ENCODE data around the gene HAGHL. TPM values are rescaled to one million over a fixed set of nuclear protein-coding genes. Genes with fewer than 3 reads are reported as not detected.

HAGHL gene
- total RNA-seq, 2 donors from 2014 or later: 22.2 to 24.5 TPM

DNA sequence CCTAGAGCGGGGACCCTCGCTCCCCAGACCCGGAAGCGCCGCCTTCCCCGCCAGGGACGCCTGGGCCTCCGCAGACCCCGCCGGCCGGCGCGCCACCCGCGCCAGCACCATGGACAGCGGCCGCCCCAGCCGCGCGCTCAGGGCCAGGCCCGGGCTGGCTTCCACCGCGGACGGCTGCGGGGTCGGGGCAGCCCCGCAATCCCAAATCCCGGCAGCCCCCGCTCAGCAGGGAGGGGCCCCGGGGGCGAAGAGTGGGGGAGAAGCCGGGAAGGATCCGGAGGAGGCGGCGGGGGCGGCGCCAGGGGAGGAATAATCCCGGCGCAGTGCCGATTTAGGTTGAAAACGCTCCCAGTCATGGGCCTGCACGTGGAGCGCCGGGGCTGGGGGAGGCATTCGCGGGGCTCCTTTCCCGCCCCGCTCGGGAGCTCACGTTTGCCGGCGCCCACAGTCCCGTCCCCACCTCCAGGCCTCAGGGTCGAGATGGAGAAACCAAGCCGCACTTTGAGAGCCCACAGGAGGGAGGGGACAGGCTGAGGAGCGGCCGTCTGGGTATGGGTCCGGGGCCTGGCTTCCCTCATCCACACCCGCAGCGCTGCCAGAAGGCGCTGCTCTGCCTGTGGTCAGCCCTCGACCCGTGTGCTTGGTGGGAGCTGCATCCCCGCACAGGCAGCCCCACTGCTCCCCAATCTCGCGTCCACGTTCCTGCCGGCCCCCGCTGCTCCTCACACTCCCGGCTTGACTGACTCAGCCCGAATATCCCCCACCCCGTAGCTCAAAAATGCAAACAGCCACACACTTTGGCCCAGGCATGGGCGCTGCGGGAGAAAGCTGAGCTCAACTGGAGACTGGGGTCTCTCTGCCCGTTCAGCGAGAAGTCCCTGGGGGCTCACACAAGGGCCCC lies 26.0 kb upstream of the HAGHL start:
- DNase-seq (ENCODE audit: low spot score in 2 of 2) (peak in 1 of 2 donors; percentile 67), ATAC-seq (peak in 1 of 2 donors; percentile 43)
- Mint-ChIP-seq H3K36me3 (no peaks in the 10 kb centered on the region), H3K9me3 (no peaks in the 10 kb centered on the region), H3K27ac (no peak overlapping the region)

DNA sequence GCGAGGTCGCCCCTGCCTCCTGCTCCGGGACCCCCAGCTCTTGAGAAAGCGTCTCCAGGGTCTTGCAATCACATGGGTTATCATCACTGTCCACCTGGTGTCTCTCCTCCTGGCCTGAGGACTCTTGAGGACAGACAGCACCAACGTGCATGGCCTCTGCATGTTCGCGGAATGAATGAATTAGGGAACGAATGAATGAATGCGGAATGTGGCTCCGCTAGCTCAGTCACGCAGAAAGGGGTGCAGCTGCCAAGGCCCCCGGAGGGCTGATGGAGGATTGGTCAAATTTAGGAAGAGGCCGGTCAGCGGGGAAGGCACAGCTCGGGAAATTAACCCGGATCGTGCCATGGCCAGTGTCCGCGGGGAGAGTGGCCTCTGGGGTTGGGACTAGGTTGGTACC lies 24.6 kb upstream of the HAGHL start:
- Mint-ChIP-seq H3K9me3 (no peaks in the 10 kb centered on the region), H3K36me3 (no peaks in the 10 kb centered on the region), H3K27ac (no peak overlapping the region)
- no peak for DNase-seq (ENCODE audit: low spot score in 2 of 2)
- ATAC-seq: no peak

DNA sequence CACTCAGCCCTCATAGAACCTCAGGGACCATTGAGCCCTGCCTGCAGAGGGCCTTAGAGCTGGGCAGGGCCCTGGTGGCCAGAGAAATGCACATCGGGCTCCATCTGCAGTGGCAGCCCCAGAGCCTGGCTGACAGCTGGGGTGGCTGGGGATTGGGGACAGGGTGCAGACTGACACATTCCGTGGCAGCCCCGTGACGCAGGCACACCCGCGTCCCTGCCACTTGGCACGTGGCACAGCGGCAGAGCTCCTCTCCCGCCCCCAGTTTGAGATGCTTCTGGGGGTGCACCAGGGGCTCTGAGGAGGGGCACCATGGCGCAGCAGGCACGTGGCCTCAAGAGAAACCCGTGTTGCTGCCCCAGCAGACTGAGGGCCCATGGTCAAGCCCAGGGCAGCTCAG lies 23.5 kb upstream of the HAGHL start:
- Mint-ChIP-seq H3K9me3 (no peaks in the 10 kb centered on the region), H3K36me3 (no peaks in the 10 kb centered on the region)
- ATAC-seq: no peak

DNA sequence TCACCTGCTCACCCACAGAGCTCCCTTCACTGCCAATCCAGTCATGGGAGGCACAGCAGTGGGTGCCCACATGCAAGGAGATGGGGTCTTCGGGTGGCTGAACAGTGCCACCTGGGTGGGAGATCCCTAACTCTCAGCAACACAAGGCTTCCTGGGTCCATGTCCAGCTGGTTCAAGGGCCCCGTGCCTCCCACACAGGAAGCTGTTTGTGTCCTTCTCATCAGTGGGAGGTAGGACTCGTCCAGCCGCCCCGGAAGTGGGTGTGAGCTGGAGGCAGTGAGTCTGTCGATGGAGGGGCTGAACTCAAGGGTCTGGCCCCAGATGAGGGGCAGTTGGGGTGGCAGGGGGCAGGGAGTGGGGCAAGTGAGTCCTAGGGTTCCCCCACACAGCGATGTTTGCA lies 22.9 kb upstream of the HAGHL start:
- no peak for ATAC-seq
- Mint-ChIP-seq H3K9me3 (no peaks in the 10 kb centered on the region), H3K36me3 (no peaks in the 10 kb centered on the region), H3K27ac (no peak overlapping the region)
- no peak for DNase-seq (ENCODE audit: low spot score in 2 of 2)

More for the DNA sequence above, 23.5 kb upstream of the HAGHL start:
- DNase-seq (ENCODE audit: low spot score in 2 of 2): no peak
- H3K27ac Mint-ChIP-seq: no peak overlapping the region

DNA sequence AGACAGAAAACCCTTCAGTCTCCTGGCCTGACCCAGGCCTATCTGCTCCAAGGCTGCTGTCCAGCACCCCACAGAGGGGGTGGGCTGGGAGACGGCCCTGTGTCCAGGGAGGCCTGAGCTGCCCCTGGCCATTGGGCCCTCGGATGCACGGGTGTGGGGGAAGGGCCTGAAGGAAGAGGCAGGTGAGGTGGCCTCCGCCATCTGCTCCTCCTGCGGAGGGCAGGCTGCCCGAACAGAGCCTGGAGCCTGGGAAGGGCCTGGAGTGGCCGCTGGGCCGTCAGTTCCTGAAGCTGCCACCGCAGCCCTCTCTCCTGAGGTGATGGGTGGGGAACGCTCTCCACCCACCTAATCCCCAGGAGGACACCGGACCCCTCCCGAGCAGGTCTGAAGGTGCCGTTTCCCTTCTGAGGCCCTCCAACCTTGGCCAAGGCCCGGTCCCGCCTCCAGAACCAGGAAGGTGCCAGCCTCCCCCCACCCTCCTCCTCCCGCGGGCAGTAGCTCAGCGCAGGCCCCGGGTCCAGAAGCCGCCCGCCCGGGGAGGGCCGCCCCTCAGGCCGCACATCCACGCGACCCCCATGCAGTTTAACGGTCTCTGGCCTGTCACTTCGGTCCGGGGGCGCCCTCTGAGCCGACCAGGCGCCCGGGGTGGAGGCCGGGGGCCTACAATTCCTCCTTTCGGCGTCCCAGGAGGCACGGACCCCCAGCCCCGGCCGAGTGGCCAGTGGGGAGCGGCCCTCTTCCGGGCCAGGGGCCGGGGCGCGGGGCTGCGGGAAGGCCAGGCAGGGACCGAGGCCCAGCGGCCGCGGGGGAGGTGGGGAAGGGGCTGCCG lies 22.1 kb upstream of the HAGHL start:
- Mint-ChIP-seq H3K9me3 (no peaks in the 10 kb centered on the region), H3K27ac (no peak overlapping the region), H3K36me3 (no peaks in the 10 kb centered on the region)
- ATAC-seq: no peak
- DNase-seq (ENCODE audit: low spot score in 2 of 2): no peak

DNA sequence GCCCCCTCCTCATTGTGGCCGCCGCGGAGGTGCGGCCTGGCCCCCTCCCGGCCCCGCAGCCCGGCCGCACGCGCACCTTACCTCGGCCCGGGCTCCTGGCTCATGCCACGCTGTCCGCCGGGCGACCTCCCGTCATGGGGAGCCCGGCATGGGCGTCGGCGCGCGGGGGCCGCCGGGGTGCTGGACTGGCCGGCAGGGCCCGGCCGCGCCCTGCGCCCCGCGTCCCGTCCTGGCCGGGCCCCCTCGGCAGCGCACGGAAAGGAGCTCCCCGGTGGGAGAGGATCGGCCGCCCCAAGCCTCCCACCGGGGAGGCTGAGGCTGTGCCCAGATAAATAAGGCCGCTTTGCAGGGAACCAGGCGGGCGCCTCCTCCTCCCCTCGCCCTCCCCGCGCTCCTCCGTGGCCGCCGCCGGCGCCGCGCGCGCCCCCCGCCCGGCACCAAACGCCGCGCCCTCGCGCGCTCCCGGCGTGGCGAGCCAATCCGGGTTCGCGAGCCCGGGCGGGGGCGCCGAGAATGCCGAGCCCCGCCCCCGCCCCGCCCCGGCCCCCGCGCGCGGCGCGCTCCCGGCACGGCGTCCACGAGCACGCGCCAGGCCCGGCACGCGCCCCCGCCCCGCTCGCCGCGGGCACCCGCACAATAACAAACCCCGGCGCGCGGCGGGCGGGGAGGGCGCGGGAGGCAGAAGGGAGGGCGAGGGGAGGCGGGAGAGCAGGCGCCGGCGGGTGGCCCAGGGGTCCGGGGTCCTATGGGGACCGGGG lies 21.3 kb upstream of the HAGHL start, which contains the start of gene FBXL16:
TSS of gene FBXL16 (minus strand) at position 371 of the 758 bp plus-strand sequence. CDS start 8,396 bp downstream, outside the sequence.
- ATAC-seq (no peak), DNase-seq (ENCODE audit: low spot score in 2 of 2) (no peak)
- H3K36me3 Mint-ChIP-seq: no peaks in the 10 kb centered on the region
- no peaks in the 10 kb centered on the region for H3K9me3 Mint-ChIP-seq
- no peak within 1 kb of the TSS for H3K27ac Mint-ChIP-seq

DNA sequence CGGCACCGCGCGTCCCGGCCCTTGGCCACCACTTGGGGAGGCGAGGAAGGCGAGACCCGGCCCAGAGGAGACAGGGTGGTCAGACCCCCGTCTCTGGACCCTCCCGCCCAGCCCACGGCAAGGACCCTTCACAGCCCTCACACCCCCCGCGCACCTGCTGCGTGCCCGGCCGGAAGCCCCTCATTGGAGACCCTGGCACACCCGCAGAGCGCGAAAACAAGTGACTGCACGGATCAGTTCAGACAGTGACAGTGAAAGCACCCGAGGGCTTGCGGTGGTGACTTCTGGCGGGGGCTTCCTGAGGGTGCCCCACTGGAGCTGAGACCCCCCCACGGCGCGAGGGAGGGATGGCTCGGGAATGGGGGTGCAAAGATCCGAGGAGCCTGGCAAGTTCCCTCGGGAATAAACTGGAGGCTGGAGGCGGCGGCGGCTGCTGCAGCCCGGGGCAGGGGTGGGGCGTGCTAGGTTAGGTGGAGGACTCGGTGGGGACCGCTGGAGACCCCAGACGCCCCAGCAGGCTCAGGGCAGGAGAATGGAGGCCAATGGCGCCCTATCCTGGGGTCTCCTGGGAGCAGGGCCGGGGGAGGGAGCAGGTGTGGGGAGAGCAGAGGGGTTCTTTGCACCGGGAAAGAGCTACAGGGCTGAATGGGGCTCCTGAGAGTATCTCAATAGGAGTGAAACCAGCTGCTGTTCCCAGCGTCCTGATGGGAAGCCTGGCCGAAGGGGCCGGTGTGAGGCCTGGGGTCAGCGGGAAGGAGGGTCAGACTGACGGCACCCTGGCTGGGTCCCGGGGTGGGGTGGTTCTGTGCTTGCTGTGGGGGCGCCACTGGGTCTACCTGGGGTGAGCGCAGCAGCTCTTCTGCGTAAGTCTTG lies 20.5 kb upstream of the HAGHL start:
- ATAC-seq: no peak
- no peak for DNase-seq (ENCODE audit: low spot score in 2 of 2)

DNA sequence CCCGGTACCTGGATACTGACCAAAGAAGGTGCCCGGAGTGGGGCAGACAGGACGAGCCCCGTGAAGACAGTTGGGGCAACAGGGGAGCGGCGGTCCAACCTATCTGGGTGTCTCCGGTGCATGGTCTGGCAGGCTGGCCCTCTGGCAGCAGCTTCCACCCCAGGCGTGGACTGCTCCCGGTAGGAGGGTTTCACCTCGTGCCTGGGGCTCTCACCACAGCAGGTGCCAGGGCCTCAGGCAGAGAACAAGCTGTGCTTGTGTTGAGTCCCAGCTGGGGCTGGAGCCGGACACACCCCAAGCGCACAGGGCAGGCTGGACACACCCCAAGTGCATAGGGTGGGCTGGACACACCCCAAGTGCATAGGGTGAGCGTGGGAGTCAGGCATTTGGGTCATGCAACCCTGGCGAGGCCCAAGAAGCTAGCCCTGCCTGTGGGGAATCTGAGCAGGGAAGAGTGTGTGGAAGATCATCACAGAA lies 19.8 kb upstream of the HAGHL start:
- DNase-seq (ENCODE audit: low spot score in 2 of 2) (no peak), ATAC-seq (no peak)
- H3K9me3 Mint-ChIP-seq: no peaks in the 10 kb centered on the region
- no peaks in the 10 kb centered on the region for H3K36me3 Mint-ChIP-seq
- H3K27ac Mint-ChIP-seq: no peak overlapping the region

More for the DNA sequence above, 20.5 kb upstream of the HAGHL start:
- no peaks in the 10 kb centered on the region for H3K36me3 Mint-ChIP-seq
- H3K27ac Mint-ChIP-seq: no peak overlapping the region
- no peaks in the 10 kb centered on the region for H3K9me3 Mint-ChIP-seq

DNA sequence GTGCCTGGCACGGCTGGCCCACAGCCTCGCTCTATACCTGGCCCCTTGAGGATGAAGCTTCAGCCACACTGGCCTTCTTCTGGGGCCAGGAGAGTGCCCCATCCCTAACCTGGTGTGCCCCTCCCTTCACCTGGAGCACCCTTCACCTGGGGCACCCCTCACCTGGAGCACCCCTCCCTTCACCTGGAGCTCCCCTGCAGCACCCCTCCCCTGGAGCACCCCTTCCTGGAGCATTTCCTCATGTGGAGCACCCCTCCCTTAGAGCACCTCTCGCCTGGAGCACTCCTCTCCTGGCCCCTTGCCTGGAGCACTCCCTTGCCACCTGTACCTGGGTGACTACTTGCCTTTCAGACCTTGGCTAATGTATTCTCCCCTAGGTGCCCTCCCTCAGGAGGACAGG lies 18.9 kb upstream of the HAGHL start:
- ATAC-seq: no peak
- Mint-ChIP-seq H3K36me3 (no peaks in the 10 kb centered on the region), H3K27ac (no peak overlapping the region), H3K9me3 (no peaks in the 10 kb centered on the region)
- DNase-seq (ENCODE audit: low spot score in 2 of 2): no peak

DNA sequence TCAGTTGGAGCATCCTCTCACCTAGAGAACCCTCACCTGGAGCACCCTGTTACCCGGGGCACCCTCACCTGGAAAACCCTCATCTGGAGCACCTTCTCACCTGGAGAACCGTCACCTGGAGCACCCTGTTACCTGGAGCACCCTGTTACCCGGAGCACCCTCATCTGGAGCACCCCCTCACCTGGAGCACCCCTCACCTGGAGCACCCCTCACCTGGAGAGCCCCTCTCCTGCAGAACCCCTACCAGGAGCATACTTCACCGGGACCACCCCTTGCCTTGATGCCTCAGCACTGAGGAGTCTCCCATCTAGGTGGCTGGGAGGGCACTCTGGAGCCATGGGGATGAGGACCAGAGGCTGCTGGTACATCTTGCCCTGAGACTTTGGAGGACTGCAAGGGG lies 17.9 kb upstream of the HAGHL start:
- Mint-ChIP-seq H3K36me3 (no peaks in the 10 kb centered on the region), H3K27ac (no peak overlapping the region), H3K9me3 (no peaks in the 10 kb centered on the region)
- DNase-seq (ENCODE audit: low spot score in 2 of 2): no peak
- no peak for ATAC-seq

DNA sequence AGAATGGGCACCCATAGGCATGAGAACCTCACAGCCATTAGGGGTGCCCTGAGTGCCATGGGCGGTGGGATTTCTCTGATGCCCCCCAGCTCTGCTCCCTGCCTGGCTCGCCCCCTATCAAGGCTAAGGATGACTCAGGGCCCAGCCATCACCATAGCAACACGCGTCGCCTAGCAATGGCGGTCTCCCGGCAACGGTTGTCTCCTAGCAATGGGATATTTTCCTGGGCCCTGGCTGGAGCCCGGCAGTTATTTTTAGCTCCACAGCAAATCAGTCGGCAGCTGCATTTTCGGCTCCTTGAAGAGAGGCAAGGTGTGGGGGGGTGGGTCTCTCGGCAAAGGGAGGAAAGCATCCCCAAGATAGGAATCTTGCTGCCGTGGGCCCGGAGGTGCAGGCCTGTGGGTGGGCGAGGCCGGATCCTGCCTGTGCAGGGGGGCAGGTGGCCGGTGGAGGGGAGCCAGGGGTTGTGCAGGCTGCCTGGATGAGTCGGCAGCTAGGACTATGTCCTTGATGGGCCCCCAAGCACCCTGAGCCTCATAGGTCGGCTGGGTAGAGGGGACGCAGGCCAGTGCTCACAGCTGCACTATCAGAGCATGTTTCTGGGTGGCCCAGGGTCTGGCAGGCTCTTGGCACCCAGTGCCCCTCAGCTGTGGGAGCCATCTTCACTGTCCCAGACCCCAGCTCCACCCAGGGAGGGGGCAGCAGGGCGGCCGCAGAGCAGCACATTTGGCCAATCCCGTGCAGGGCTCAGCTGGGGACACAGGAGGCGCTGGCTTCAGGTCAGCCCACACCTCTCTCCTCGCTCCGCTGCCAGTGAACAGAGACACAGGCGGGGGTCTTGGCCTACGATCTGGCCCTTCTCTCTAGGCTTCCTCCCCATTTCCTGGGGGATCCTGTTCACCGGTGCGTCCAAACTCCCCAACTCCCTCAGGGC lies 17.1 kb upstream of the HAGHL start:
- no peak for ATAC-seq

DNA sequence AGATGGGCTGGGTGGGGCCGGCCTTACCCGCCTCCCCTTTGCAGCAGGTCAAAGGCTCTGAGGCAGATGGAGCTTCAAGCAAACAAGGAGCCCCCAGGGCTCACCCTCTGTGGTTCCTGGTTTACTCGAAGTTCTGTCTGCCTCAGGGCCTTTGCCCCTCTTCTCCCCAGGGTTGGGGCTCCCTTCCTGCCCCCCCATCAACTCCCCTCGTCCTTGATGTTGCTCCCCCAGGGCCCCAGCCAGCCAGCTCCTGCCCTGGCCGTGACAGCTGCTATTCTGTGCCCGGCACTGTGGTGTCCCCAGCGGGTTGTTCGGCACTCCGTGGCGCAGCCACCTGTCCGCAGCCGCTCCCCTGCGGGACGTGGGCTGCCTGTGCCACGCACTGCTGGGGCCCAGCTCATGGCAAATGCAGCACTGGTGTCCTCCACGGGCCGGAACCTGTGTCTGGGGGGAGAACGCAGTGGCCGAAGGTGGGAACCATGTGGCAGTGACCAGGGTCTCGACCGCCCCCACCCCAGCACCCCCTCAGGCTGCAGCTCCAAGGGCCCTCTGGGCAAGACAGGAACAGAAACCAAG lies 16.3 kb upstream of the HAGHL start:
- no peaks in the 10 kb centered on the region for H3K9me3 Mint-ChIP-seq
- no peaks in the 10 kb centered on the region for H3K36me3 Mint-ChIP-seq
- no peak overlapping the region for H3K27ac Mint-ChIP-seq
- ATAC-seq (no peak), DNase-seq (ENCODE audit: low spot score in 2 of 2) (no peak)

More for the DNA sequence above, 17.1 kb upstream of the HAGHL start:
- no peaks in the 10 kb centered on the region for H3K9me3 Mint-ChIP-seq
- no peak overlapping the region for H3K27ac Mint-ChIP-seq
- DNase-seq (ENCODE audit: low spot score in 2 of 2): no peak
- no peaks in the 10 kb centered on the region for H3K36me3 Mint-ChIP-seq

DNA sequence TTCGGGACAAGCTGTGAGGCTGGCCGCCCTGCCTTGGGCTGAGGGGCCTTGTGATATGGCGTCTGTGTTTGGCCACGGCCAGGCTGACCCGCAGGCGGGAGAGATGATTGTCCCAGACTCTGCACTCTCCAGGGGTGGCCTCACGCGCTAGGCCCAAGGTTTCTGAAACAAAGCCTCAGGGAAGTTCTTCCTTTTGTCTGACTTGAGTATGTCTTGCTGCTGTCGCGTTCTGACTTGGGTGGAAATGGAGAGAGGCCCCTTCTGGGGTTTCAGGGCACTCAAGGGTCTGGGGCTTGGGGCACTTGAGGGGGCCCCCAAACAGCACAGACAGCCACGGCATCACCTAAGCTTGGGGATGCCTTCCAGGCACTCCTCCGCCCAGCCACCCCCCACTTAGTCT lies 15.8 kb upstream of the HAGHL start:
- DNase-seq (ENCODE audit: low spot score in 2 of 2) (no peak), ATAC-seq (no peak)
- no peaks in the 10 kb centered on the region for H3K9me3 Mint-ChIP-seq
- no peaks in the 10 kb centered on the region for H3K36me3 Mint-ChIP-seq
- no peak overlapping the region for H3K27ac Mint-ChIP-seq

DNA sequence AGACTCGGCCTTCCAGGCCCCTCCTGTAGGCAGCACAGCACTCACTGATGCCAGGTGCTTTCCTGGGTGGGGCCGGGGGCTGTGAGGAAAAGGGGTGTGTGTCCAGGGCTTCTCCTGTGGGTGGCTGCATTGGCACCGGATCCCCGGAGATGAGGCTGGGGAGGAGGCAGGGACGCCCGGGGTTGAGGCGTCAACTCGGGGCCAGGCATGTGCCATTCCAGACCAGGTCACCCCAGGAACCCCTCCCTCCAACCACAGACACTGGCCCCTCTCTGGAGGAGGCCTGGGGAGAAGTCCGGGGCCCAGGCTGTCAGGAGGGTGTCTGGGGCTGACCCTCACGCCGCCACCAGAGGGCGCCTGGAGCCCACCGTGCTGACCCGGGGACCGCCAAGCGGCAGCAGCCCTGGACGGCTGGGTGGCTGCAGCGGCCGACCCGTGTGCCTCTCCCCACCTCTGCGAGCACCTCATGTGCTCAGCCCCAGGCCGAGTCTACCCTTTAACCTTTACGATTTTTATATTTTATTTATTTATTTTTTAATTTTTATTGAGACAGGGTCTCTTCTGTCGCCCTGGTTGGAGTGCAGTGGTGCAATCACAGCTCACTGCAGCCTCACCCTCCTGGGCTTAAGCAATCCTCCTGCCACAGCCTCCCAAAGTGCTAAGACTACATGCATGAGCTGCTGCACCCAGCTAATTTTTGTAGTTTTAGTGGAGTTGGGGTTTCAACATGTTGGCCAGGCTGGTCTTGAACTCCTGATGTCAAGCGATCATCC lies 15.2 kb upstream of the HAGHL start:
- DNase-seq (ENCODE audit: low spot score in 2 of 2) (peak; percentile 78 to 90), ATAC-seq (peak; percentile 65 to 71)
- Mint-ChIP-seq H3K27ac (no peak overlapping the region), H3K36me3 (no peaks in the 10 kb centered on the region), H3K9me3 (no peaks in the 10 kb centered on the region)

All from activated naive CD4-positive, alpha-beta T cell treated with anti-CD3 and anti-CD28 coated beads, Interleukin-2, amount 50 U/mL, for 72 hours (primary cell).